Measurements from ENCODE around the gene IWS1.
"Not testable (repeated sequence)": the region's sequence is repeated elsewhere in the genome, so short reads cannot be mapped to it uniquely, and the experiment has no call there.

Gene IWS1

DNA sequence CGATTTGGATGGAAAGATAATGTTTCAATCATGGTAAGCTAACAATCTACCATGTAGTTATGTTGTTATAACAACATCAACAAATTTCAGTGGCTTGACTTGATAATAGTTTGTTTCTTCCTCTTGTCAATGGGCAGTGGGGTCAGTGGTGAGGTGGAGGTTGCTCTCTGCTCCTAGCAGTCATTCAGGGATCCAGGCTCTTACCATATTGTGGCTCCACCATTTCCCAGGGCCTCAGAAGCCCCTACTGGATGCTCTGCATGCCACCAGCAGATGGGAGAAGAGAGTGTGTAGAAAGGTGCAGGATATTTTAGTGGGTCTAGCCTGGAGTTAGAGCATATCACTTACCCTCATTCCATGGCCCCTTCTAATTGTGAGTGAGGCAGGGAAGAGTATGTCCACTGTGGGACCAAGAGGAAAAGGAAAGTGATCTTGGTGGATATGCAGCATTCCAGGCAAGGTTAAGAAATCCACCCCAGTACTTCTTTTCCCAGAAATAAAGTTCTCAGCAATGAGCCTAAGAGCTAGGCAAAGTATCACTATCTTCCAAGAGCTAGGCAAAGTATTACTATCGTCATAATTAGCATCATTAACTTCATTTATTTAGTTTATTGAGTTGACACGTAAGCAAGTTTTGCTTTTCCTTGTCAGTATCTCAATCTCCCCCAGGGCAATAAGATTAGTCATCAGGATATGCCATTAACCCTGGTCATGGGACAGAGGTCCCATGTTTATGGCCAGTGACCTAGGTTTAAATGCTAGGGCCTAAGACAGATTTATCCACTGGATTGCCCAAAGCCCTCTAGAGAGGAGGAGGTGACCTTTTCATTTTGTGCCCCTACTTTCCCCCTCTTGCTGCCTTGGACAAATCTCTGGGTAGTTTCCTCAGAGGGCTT is 4.2 kb upstream of the IWS1 start:
- Histone ChIP-seq H3K4me1 (ENCODE audit: insufficient read depth, poor library complexity, severe bottlenecking) (peaks cover 5% of the 10 kb centered on the region), H3K27ac (ENCODE audit: poor library complexity, severe bottlenecking) (no peak overlapping the region), H3K36me3 (ENCODE audit: low read depth) (no peaks in the 10 kb centered on the region), H3K9me3 (ENCODE audit: severe bottlenecking) (no peaks in the 10 kb centered on the region), H3K4me3 (ENCODE audit: severe bottlenecking) (no peak overlapping the region), H3K27me3 (ENCODE audit: insufficient read depth, poor library complexity, severe bottlenecking) (no peaks in the 10 kb centered on the region)
- no peak for ATAC-seq (ENCODE audit: low read depth)
- DNase-seq (ENCODE audit: low spot score) = no peak
- no peak for TF ChIP-seq CTCF (IDR thresholded peaks at IDR 0.05; ENCODE audit: poor library complexity, severe bottlenecking)

- not testable (repeated sequence) for H3K27me3 ChIP-seq (ENCODE audit: insufficient read depth, poor library complexity, severe bottlenecking)
Observed at GRCh38 chr2:127529416-127529815, 3.1 kb upstream of the IWS1 start.

DNA sequence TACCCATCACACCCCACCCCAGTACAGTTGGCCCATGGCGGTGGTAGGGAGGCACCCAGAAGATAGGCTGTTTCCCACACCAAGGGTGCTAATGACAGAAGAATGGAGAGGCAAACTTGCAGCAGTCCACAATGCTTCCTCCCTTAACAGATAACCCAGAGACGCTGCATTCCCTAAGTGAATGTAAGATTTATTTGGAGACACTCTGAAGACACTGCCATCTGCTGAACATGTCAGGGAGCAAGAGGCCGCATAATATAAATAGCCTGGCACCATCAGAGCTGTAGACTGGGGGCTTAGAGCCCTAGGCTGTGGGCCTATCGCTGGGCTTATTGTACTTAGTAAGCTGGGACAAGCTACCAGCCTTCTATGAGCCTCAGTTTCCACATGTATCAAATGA is 2.2 kb upstream of the IWS1 start:
- peaks cover 5% of the 10 kb centered on the region for H3K4me1 ChIP-seq (ENCODE audit: insufficient read depth, poor library complexity, severe bottlenecking)
- no peaks in the 10 kb centered on the region for H3K27me3 ChIP-seq (ENCODE audit: insufficient read depth, poor library complexity, severe bottlenecking)
- DNase-seq (ENCODE audit: low spot score) (no peak), ATAC-seq (ENCODE audit: low read depth) (no peak)
- no peak for TF ChIP-seq CTCF (IDR thresholded peaks at IDR 0.05; ENCODE audit: poor library complexity, severe bottlenecking)
- H3K9me3 ChIP-seq (ENCODE audit: severe bottlenecking) = no peaks in the 10 kb centered on the region
- peaks cover 9% of the 10 kb centered on the region for H3K36me3 ChIP-seq (ENCODE audit: low read depth)
- peak overlapping the region; percentile 91 for H3K27ac ChIP-seq (ENCODE audit: poor library complexity, severe bottlenecking)
- H3K4me3 ChIP-seq (ENCODE audit: severe bottlenecking) = no peak overlapping the region

More at GRCh38 chr2:127529416-127529815, 3.1 kb upstream of the IWS1 start:
- not testable (repeated sequence) for H3K9me3 ChIP-seq (ENCODE audit: severe bottlenecking); H3K36me3 ChIP-seq (ENCODE audit: low read depth); H3K27ac ChIP-seq (ENCODE audit: poor library complexity, severe bottlenecking); H3K4me3 ChIP-seq (ENCODE audit: severe bottlenecking); DNase-seq (ENCODE audit: low spot score); H3K4me1 ChIP-seq (ENCODE audit: insufficient read depth, poor library complexity, severe bottlenecking); ATAC-seq (ENCODE audit: low read depth)

GRCh38 chr2:127527001-127527804 is 914 bp upstream of the IWS1 start:
- peak overlapping the region; percentile 91 for H3K27ac ChIP-seq (ENCODE audit: poor library complexity, severe bottlenecking)
- peaks cover 22% of the 10 kb centered on the region for H3K36me3 ChIP-seq (ENCODE audit: low read depth)
- ATAC-seq (ENCODE audit: low read depth) (peak; percentile 32), DNase-seq (ENCODE audit: low spot score) (no peak)
- H3K4me1 ChIP-seq (ENCODE audit: insufficient read depth, poor library complexity, severe bottlenecking) = peaks cover 5% of the 10 kb centered on the region
- H3K9me3 ChIP-seq (ENCODE audit: severe bottlenecking) = no peaks in the 10 kb centered on the region
- TF ChIP-seq CTCF (IDR thresholded peaks at IDR 0.05; ENCODE audit: poor library complexity, severe bottlenecking) = no peak
- peak overlapping the region; percentile 81 for H3K4me3 ChIP-seq (ENCODE audit: severe bottlenecking)
- no peaks in the 10 kb centered on the region for H3K27me3 ChIP-seq (ENCODE audit: insufficient read depth, poor library complexity, severe bottlenecking)

DNA sequence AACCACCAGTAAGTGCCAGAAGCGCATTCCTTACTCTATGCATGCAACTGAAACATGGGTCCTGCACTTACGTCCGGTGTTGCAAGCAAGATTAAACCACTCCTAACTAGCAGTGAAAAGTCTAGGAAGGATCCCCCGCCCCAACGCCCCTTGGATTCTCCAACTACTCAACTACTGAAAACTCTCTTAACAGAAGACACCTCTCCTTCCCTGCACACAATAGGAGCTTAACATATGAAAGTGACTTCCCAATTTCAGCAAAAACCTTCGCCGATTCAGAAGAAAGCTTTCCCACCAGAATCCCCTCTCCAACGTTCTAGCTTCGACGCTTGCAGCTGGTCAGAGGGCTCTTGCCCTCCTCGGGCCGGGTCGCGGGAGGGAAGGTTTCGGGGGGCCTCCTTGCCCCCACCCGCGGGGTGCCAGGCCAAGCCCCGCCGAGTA is 578 bp downstream of the IWS1 start:
- no peak for TF ChIP-seq CTCF (IDR thresholded peaks at IDR 0.05; ENCODE audit: poor library complexity, severe bottlenecking)
- H3K27me3 ChIP-seq (ENCODE audit: insufficient read depth, poor library complexity, severe bottlenecking) = no peaks in the 10 kb centered on the region
- peaks cover 36% of the 10 kb centered on the region for H3K36me3 ChIP-seq (ENCODE audit: low read depth)
- H3K4me3 ChIP-seq (ENCODE audit: severe bottlenecking) = peak overlapping the region; percentile 81
- peak overlapping the region; percentile 91 for H3K27ac ChIP-seq (ENCODE audit: poor library complexity, severe bottlenecking)
- H3K9me3 ChIP-seq (ENCODE audit: severe bottlenecking) = no peaks in the 10 kb centered on the region
- DNase-seq (ENCODE audit: low spot score) (no peak), ATAC-seq (ENCODE audit: low read depth) (peak; percentile 40; the same call in 1 of the 3 replicates)
- peaks cover 5% of the 10 kb centered on the region for H3K4me1 ChIP-seq (ENCODE audit: insufficient read depth, poor library complexity, severe bottlenecking)

DNA sequence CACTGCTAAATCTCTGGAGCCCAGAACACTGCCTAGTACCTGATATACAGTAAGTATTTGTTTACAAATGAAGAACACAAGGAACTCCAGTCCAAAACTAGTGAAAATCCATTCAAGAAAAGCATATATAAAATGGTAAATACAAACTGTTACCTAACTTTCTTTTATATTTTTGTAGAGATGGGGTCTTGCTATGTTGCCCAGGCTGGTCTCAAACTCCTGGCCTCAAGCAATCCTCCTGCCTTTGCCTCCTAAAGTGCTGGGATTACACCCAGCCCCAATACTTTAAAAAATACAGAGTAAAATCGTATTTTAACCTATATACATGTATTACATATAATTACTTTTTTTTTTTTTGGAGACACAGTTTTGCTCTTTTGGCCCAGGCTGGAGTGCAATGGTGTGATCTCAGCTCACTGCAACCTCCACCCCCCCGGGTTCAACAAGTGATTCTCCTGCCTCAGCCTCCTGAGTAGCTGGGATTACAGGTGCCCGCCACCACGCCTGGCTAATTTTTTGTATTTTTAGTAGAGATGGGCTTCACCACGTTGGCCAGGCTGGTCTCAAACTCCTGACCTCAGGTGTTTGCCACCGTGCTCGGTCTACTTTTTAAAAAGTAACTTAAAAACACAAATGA is 2.0 kb downstream of the IWS1 start:
- H3K9me3 ChIP-seq (ENCODE audit: severe bottlenecking); H3K27me3 ChIP-seq (ENCODE audit: insufficient read depth, poor library complexity, severe bottlenecking); DNase-seq (ENCODE audit: low spot score); ATAC-seq (ENCODE audit: low read depth); H3K4me1 ChIP-seq (ENCODE audit: insufficient read depth, poor library complexity, severe bottlenecking); H3K4me3 ChIP-seq (ENCODE audit: severe bottlenecking); H3K27ac ChIP-seq (ENCODE audit: poor library complexity, severe bottlenecking): not testable (repeated sequence)
- H3K36me3 ChIP-seq (ENCODE audit: low read depth) = peaks cover 47% of the 10 kb centered on the region

Measured in RWPE2 (cell line).